Stimulated activated CD4-positive, alpha-beta T cell treated with anti-CD3 and anti-CD28 coated beads, Interleukin-1b, Interleukin-23, amount 100 ng/mL, for 4 hours (primary cell): ENCODE data around the gene STIP1.
"Not testable (repeated sequence)": the region's sequence is repeated elsewhere in the genome, so short reads cannot be mapped to it uniquely, and the experiment has no call there.

Experiments used
- DNase-seq, 2 donors: peaks; one replicate each; pipeline ENCODE4 v3.0.0-alpha.2; 2020; ENCODE audit warnings: low read depth in 2 of 2

STIP1 gene

GRCh38 chr11:64235437-64236161 is 49.6 kb downstream of the STIP1 start:
- no peak for DNase-seq

- no peak for DNase-seq
Observed at GRCh38 chr11:64237484-64237951, 51.5 kb downstream of the STIP1 start.

GRCh38 chr11:64238076-64238475 is 52.1 kb downstream of the STIP1 start:
- no peak for DNase-seq

- DNase-seq = no peak
Observed at GRCh38 chr11:64238999-64239398, 53.0 kb downstream of the STIP1 start.

- DNase-seq = no peak
Observed at GRCh38 chr11:64239662-64240434, 53.9 kb downstream of the STIP1 start.

- DNase-seq = peak; percentile 96 to 98
Observed at GRCh38 chr11:64240435-64241240, 54.7 kb downstream of the STIP1 start, which contains the start of gene FKBP2. Gene FKBP2 (plus strand): TSS chr11:64241095. CDS start chr11:64242388, 1,293 bp downstream.

- peak; percentile 100 for DNase-seq
Observed at GRCh38 chr11:64241241-64241490, 55.2 kb downstream of the STIP1 start.

GRCh38 chr11:64241491-64242374 is 55.8 kb downstream of the STIP1 start:
- no peak for DNase-seq

- no peak for DNase-seq
Observed at GRCh38 chr11:64243236-64243854, 57.4 kb downstream of the STIP1 start.

- no peak for DNase-seq
Observed at GRCh38 chr11:64244107-64244506, 58.1 kb downstream of the STIP1 start.

GRCh38 chr11:64244966-64245365 is 59.0 kb downstream of the STIP1 start:
- no peak for DNase-seq

GRCh38 chr11:64245401-64245796 is 59.4 kb downstream of the STIP1 start:
- DNase-seq = no peak

GRCh38 chr11:64245797-64246620 is 60.0 kb downstream of the STIP1 start:
- DNase-seq = peak; percentile 71 to 75

- not testable (repeated sequence) for DNase-seq
Observed at GRCh38 chr11:64246621-64246870, 60.6 kb downstream of the STIP1 start.

GRCh38 chr11:64246871-64247728 is 61.1 kb downstream of the STIP1 start, which contains the start of gene PPP1R14B:
Gene PPP1R14B (minus strand): TSS chr11:64246943. CDS start chr11:64246673, 270 bp downstream.
- DNase-seq = peak; percentile 72 to 85

GRCh38 chr11:64247729-64248531 is 62.0 kb downstream of the STIP1 start:
- no peak for DNase-seq

GRCh38 chr11:64248578-64248977 is 62.6 kb downstream of the STIP1 start:
- no peak for DNase-seq

GRCh38 chr11:64249038-64249437 is 63.1 kb downstream of the STIP1 start:
- no peak for DNase-seq
